GM18861 (cell line): Measurements from ENCODE around the gene CELF1.

Source experiments
- ATAC-seq: cut with Tn5 transposase; IDR thresholded peaks from one replicate; pipeline ENCODE4 v1.9.1; 2021; ENCODE audit not compliant: unreplicated experiment

Gene CELF1

GRCh38 chr11:47552566-47553405, at the start of gene CELF1:
CELF1 (minus strand) TSS chr11:47553132; CDS start chr11:47499523, 53,609 bp downstream.
- peak; percentile 92 for ATAC-seq

GRCh38 chr11:47599902-47600301, 47.0 kb upstream of the CELF1 start:
- no peak for ATAC-seq

- no peak for ATAC-seq
Observed at GRCh38 chr11:47595967-47596366, 43.0 kb upstream of the CELF1 start.

GRCh38 chr11:47595029-47595428, 42.1 kb upstream of the CELF1 start:
- no peak for ATAC-seq

- no peak for ATAC-seq
Observed at GRCh38 chr11:47593934-47594855, 41.3 kb upstream of the CELF1 start, which contains the start of gene C1QTNF4. C1QTNF4 (minus strand) TSS chr11:47594411; CDS start chr11:47590810, 3,601 bp downstream.

- ATAC-seq: no peak
Observed at GRCh38 chr11:47593492-47593933, 40.6 kb upstream of the CELF1 start.

GRCh38 chr11:47592970-47593369, 40.0 kb upstream of the CELF1 start:
- no peak for ATAC-seq

- ATAC-seq: no peak
Observed at GRCh38 chr11:47592251-47592650, 39.3 kb upstream of the CELF1 start.

GRCh38 chr11:47591764-47592163, 38.8 kb upstream of the CELF1 start:
- no peak for ATAC-seq

GRCh38 chr11:47589977-47590861, 37.3 kb upstream of the CELF1 start:
- no peak for ATAC-seq

GRCh38 chr11:47589584-47589976, 36.6 kb upstream of the CELF1 start:
- no peak for ATAC-seq

- no peak for ATAC-seq
Observed at GRCh38 chr11:47589118-47589517, 36.2 kb upstream of the CELF1 start.

GRCh38 chr11:47587723-47588326, 34.9 kb upstream of the CELF1 start:
- ATAC-seq: no peak

GRCh38 chr11:47587039-47587716, 34.2 kb upstream of the CELF1 start:
- no peak for ATAC-seq

- ATAC-seq: no peak
Observed at GRCh38 chr11:47586098-47586855, 33.3 kb upstream of the CELF1 start, which contains the start of gene FAM180B. FAM180B (plus strand) TSS chr11:47586678; CDS start chr11:47586769, 91 bp downstream.

GRCh38 chr11:47583844-47584243, 30.9 kb upstream of the CELF1 start:
- no peak for ATAC-seq

- peak; percentile 79 for ATAC-seq
Observed at GRCh38 chr11:47578524-47579494, 25.9 kb upstream of the CELF1 start, which contains the start of the genes KBTBD4 and NDUFS3. KBTBD4 (minus strand) TSS chr11:47578970; CDS start chr11:47578951, 19 bp downstream. NDUFS3 (plus strand) TSS chr11:47579074; CDS start chr11:47579092, 18 bp downstream.
